ENCODE data around the gene XNDC1N. TPM values are rescaled to one million over a fixed set of nuclear protein-coding genes. Genes with fewer than 3 reads are reported as not detected.

XNDC1N gene
- total and polyA plus RNA-seq, 8 donors = 2.1 to 6.4 (median 4.2) TPM

- no peak for ATAC-seq
- Histone ChIP-seq H3K36me3 (no peaks in the 10 kb centered on the region), H3K9me3 (no peaks in the 10 kb centered on the region), H3K27ac (no peak overlapping the region), H3K27me3 (no peaks in the 10 kb centered on the region), H3K4me3 (no peak overlapping the region), H3K4me1 (peaks cover 9 to 26% (median 9%) of the 10 kb centered on the region in 3 donors)
- no peak for DNase-seq
- TF ChIP-seq CTCF (IDR thresholded peaks at IDR 0.05) = no peak
- FAIRE-seq = no peak
- intact Hi-C loops (cut with DNase I) = no loop called here
- WGBS, 2 donors = 79 to 84% methylated on average over 4 of the region's 4 CpGs
Measured at GRCh38 chr11:71951741-71952310, 23.4 kb upstream of the XNDC1N start.

GRCh38 chr11:71949034-71949433 lies 20.6 kb upstream of the XNDC1N start:
- ATAC-seq = peak in 2 of 4 donors; percentile 11 to 37
- 52 to 56% methylated on average over 6 of the region's 6 CpGs for WGBS, 2 donors
- Histone ChIP-seq H3K36me3 (no peaks in the 10 kb centered on the region), H3K4me3 (no peak overlapping the region), H3K9me3 (no peaks in the 10 kb centered on the region), H3K27ac (peak overlapping the region in 3 of 4 donors; percentile 6 to 64 (median 35)), H3K27me3 (no peaks in the 10 kb centered on the region), H3K4me1 (peaks cover 9 to 30% (median 9%) of the 10 kb centered on the region in 3 donors)
- TF ChIP-seq CTCF (IDR thresholded peaks at IDR 0.05) = no peak
- intact Hi-C loops (cut with DNase I) = no loop called here
- FAIRE-seq = no peak
- no peak for DNase-seq

- H3K36me3 ChIP-seq = no peaks in the 10 kb centered on the region
- FAIRE-seq (no peak), DNase-seq (peak in 4 of 6 donors; percentile 49 to 71 (median 57)), ATAC-seq (peak; percentile 90 to 94 (median 91))
- no peak for TF ChIP-seq CTCF (IDR thresholded peaks at IDR 0.05)
- peak overlapping the region in 3 of 4 donors; percentile 6 to 64 (median 35) for H3K27ac ChIP-seq
- no peaks in the 10 kb centered on the region for H3K27me3 ChIP-seq
- no peak overlapping the region for H3K4me3 ChIP-seq
- peaks cover 9 to 30% (median 9%) of the 10 kb centered on the region in 3 donors for H3K4me1 ChIP-seq
- intact Hi-C loops (cut with DNase I) = no loop called here
- 42 to 46% methylated on average over 7 of the region's 7 CpGs for WGBS, 2 donors
- no peaks in the 10 kb centered on the region for H3K9me3 ChIP-seq
Measured at GRCh38 chr11:71948314-71949027, 20.1 kb upstream of the XNDC1N start.

- WGBS, 2 donors = 62 to 73% methylated on average over 3 of the region's 3 CpGs
Measured at GRCh38 chr11:71947498-71947897, 19.1 kb upstream of the XNDC1N start.

More at GRCh38 chr11:71947498-71947897, 19.1 kb upstream of the XNDC1N start:
- H3K4me3 ChIP-seq = no peak overlapping the region
- H3K36me3 ChIP-seq = no peaks in the 10 kb centered on the region
- no peak for FAIRE-seq
- intact Hi-C loops (cut with DNase I) = no loop called here
- H3K27ac ChIP-seq = peak overlapping the region in 1 of 4 donors; percentile 35
- ATAC-seq = peak in 1 of 4 donors; percentile 17
- H3K9me3 ChIP-seq = no peaks in the 10 kb centered on the region
- TF ChIP-seq CTCF (IDR thresholded peaks at IDR 0.05) = no peak
- H3K27me3 ChIP-seq = no peaks in the 10 kb centered on the region
- peaks cover 9 to 30% (median 9%) of the 10 kb centered on the region in 3 donors for H3K4me1 ChIP-seq
- no peak for DNase-seq

Data from pancreas (tissue), 10 donors.